K562 (cell line): ENCODE data around the gene LZTR1. TPM values are rescaled to one million over a fixed set of nuclear protein-coding genes. Genes with fewer than 3 reads are reported as not detected.

ENCODE experiments used
- CEBPZ ChIP-seq: fragments of 150-350 bp; IDR thresholded peaks from 2 replicates; pipeline ENCODE4 v1.6.1; 2014; ENCODE audit warnings: low read depth, mild to moderate bottlenecking, low read length, borderline replicate concordance
- DIDO1 ChIP-seq: fragments of 450-650 bp; IDR thresholded peaks from 2 replicates; pipeline ENCODE4 v1.6.1; 2016; ENCODE audit warnings: low read depth, missing biosample characterization, missing genetic modification characterization
- E2F6 ChIP-seq, 2 experiments: IDR thresholded peaks; 2 replicates each; pipeline ENCODE4 v1.6.1; 2011; ENCODE audit warnings: borderline replicate concordance in 1 of 2, control low read depth in 1 of 2, low read depth in 1 of 2, low read length in 1 of 2, mild to moderate bottlenecking in 1 of 2, mixed read lengths in 1 of 2, moderate library complexity in 1 of 2; ENCODE audit not compliant: insufficient read depth in 1 of 2, insufficient read length in 1 of 2, poor library complexity in 1 of 2, severe bottlenecking in 1 of 2; ENCODE audit errors: extremely low read depth in 1 of 2
- GABPB2 ChIP-seq: fragments of 250-450 bp; sonication (Bioruptor Pico); conservative IDR thresholded peaks from 2 replicates; pipeline ENCODE4 v1.5.1; 2021; ENCODE audit warnings: mild to moderate bottlenecking
- IRF9 ChIP-seq: fragments of 450-650 bp; IDR thresholded peaks from 2 replicates; pipeline ENCODE4 v1.6.1; 2016; ENCODE audit warnings: missing biosample characterization, missing genetic modification characterization
- JUND ChIP-seq, 2 experiments: IDR thresholded peaks; 2 replicates in 1 of 2; 3 replicates in 1 of 2; pipeline ENCODE4 v1.6.1; 2011; ENCODE audit warnings: borderline replicate concordance in 2 of 2, low read depth in 2 of 2, low read length in 2 of 2, improper control_type of control experiment in 1 of 2, missing biosample characterization in 1 of 2, missing genetic modification characterization in 1 of 2, missing genetic modification reagents in 1 of 2
- KDM1A ChIP-seq, 2 experiments: fragments of 450-650 bp; IDR thresholded peaks; 2 replicates each; pipeline ENCODE4 v1.6.1; 2016; ENCODE audit warnings: mild to moderate bottlenecking in 2 of 2
- NR1H2 ChIP-seq: sonication (generic); formaldehyde crosslinking; IDR thresholded peaks from 2 replicates; pipeline ENCODE4 v1.4.0; 2020; ENCODE audit warnings: mild to moderate bottlenecking, missing genetic modification reagents
- OTX1 ChIP-seq: fragments of 450-650 bp; formaldehyde crosslinking; IDR thresholded peaks from 2 replicates; pipeline ENCODE4 v1.4.0; 2022; ENCODE audit warnings: mild to moderate bottlenecking
- RBM39 ChIP-seq: fragments of 200-400 bp; formaldehyde crosslinking; optimal IDR thresholded peaks from 2 replicates; pipeline ENCODE3; 2018; ENCODE audit warnings: low read depth, low read length
- TBL1XR1 ChIP-seq, 2 experiments: IDR thresholded peaks; 2 replicates each; pipeline ENCODE4 v1.6.1; 2012; ENCODE audit warnings: improper control_type of control experiment in 2 of 2, low read length in 2 of 2, mild to moderate bottlenecking in 1 of 2
- TCF15 ChIP-seq: fragments of 250-450 bp; sonication (Bioruptor Pico); IDR thresholded peaks from 2 replicates; pipeline ENCODE4 v1.8.0; 2022; ENCODE audit warnings: moderate library complexity, mild to moderate bottlenecking, inconsistent platforms
- TFAM ChIP-seq: fragments of 250-450 bp; sonication (Bioruptor Pico); conservative IDR thresholded peaks from 2 replicates; pipeline ENCODE4 v1.5.0; 2021; ENCODE audit warnings: mild to moderate bottlenecking, moderate library complexity
- UBTF ChIP-seq, 2 experiments: IDR thresholded peaks; 2 replicates each; pipeline ENCODE4 v1.6.1; 2012; ENCODE audit warnings: improper control_type of control experiment in 2 of 2, low read depth in 2 of 2, low read length in 2 of 2, borderline replicate concordance in 1 of 2
- ZFP30 ChIP-seq: fragments of 250-450 bp; sonication (Bioruptor Pico); IDR thresholded peaks from 2 replicates; pipeline ENCODE4 v1.8.0; 2022; ENCODE audit warnings: moderate library complexity, mild to moderate bottlenecking, inconsistent platforms, borderline replicate concordance
- ZNF121 ChIP-seq: sonication (generic); formaldehyde crosslinking; conservative IDR thresholded peaks from 2 replicates; pipeline ENCODE4 v1.8.0; 2022; ENCODE audit warnings: missing genetic modification reagents
- ZNF586 ChIP-seq: fragments of 450-650 bp; formaldehyde crosslinking; conservative IDR thresholded peaks from 2 replicates; pipeline ENCODE4 v1.4.0; 2020; ENCODE audit warnings: mild to moderate bottlenecking, moderate library complexity
- polyA plus RNA-seq, 8 experiments: library from polyadenylated mRNA; depleted of rRNA in 4 of 8; stranded (reverse) in 5 of 8; unstranded in 3 of 8; fragments of >200 nt; fragmentation: Nextera tagmentation in 2 of 8; fragmentation: Illumina TruSeq in 1 of 8; extraction: Ambion mirVana in 2 of 8; extraction: Trizol in 1 of 8; gene quantifications; 2 replicates each; pipeline versions ENCODE4 v1.2.1 to v1.2.3, GENCODE V29; 2011 to 2014; ENCODE audit warnings: inconsistent platforms in 1 of 8, missing spikeins in 1 of 8
- total RNA-seq, 7 experiments: library from RNA; depleted of rRNA in 6 of 7; stranded (reverse); fragments of >200 nt in 6 of 7; fragmentation: Illumina TruSeq in 2 of 7; extraction: Trizol in 2 of 7; gene quantifications; 2 replicates each; pipeline versions ENCODE4 v1.2.1 to v1.2.3, GENCODE V29; 2011 to 2021; ENCODE audit warnings: low replicate concordance in 1 of 7

The LZTR1 gene
- total and polyA plus RNA-seq, 9 of the 15 experiments (the other 6 are each of a cell fraction or from before 2014, with no cell fraction given): 2.2 to 135 (median 63.0) TPM

- TF ChIP-seq ZFP30: no peak
- TF ChIP-seq KDM1A (IDR thresholded peaks at IDR 0.05): no peak
- peak; percentile 30; the same call in 1 of the 2 replicates for TF ChIP-seq GABPB2 (CRISPR knock-in tag)
- 0 out of 2 replicates have a peak, but pooled peaks have one; percentile 39 for TF ChIP-seq JUND (IDR thresholded peaks at IDR 0.05; ENCODE audit: borderline replicate concordance, low read depth, low read length)
- TF ChIP-seq JUND (tag; IDR thresholded peaks at IDR 0.05; ENCODE audit: borderline replicate concordance, low read depth, low read length): no peak
- no peak for TF ChIP-seq IRF9 (tag)
- TF ChIP-seq CEBPZ: no peak
- TF ChIP-seq TFAM (CRISPR knock-in tag): no peak
- TF ChIP-seq TCF15 (CRISPR knock-in tag): no peak
- TF ChIP-seq NR1H2 (CRISPR knock-in tag): no peak
- no peak for TF ChIP-seq UBTF (IDR thresholded peaks at IDR 0.05; ENCODE audit: borderline replicate concordance in 1 of 2, low read depth in 2 of 2, low read length in 2 of 2)
- peak; percentile 22 to 67; a peak in 1 of 4 replicates for TF ChIP-seq TBL1XR1 (IDR thresholded peaks at IDR 0.05; ENCODE audit: low read length in 2 of 2)
- TF ChIP-seq ZNF121: no peak
- peak in 1 of 2 experiments; percentile 61 for TF ChIP-seq E2F6 (IDR thresholded peaks at IDR 0.05; ENCODE audit: borderline replicate concordance in 1 of 2, extremely low read depth in 1 of 2, insufficient read depth in 1 of 2, insufficient read length in 1 of 2, low read depth in 1 of 2, low read length in 1 of 2, poor library complexity in 1 of 2, severe bottlenecking in 1 of 2)
- TF ChIP-seq OTX1: 0 out of 2 replicates have a peak, but pooled peaks have one; percentile 7
- TF ChIP-seq RBM39: no peak
- TF ChIP-seq ZNF586 (CRISPR knock-in tag): 0 out of 2 replicates have a peak, but pooled peaks have one; percentile 72
- no peak for TF ChIP-seq DIDO1 (tag)
Observed at GRCh38 chr22:21000207-21000986, 18.3 kb downstream of the LZTR1 start (continued).
